GM19397 (cell line): ENCODE data around the gene ANKRD45.
"Not testable (repeated sequence)": the region's sequence is repeated elsewhere in the genome, so short reads cannot be mapped to it uniquely, and the experiment has no call there.

ENCODE experiments used
- ATAC-seq: cut with Tn5 transposase; IDR thresholded peaks from one replicate; pipeline ENCODE4 v1.9.1; 2021; ENCODE audit warnings: mild to moderate bottlenecking, moderate library complexity; ENCODE audit not compliant: unreplicated experiment

ANKRD45 gene

GRCh38 chr1:173646656-173647055 is 23.0 kb downstream of the ANKRD45 start:
- no peak for ATAC-seq

DNA sequence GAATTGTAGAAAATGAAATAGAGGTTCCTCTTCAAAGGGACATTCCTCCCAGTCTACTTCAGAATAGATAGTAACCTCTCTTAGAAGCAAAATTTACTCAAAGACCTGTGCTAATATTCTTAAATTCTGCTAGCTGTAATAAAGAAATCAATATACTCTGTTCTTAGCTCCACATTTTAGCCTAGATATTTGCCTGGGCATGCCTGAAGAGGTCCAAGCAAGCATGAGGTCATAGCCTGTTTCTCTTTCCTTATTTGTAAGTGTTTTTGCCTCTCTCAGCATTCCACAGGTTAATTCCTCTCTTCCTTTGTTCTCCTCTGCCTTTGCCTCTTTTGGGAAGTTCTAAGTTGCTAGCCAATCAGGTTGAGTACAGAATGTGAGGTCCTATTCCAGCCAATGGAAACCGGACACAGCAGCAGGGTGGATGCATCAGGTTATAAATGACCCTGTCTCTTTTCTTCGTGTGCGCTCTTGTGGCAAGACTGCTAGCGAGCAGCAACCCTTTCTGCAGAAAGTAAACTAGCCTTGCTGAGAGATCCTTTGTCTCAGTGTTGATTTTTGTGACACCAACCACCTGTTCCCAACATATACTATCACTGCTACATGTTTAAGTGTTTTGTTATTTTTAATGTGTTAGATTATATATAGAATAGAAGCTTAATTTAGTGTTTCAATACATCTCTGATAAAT is 27.1 kb downstream of the ANKRD45 start:
- not testable (repeated sequence) for ATAC-seq

DNA sequence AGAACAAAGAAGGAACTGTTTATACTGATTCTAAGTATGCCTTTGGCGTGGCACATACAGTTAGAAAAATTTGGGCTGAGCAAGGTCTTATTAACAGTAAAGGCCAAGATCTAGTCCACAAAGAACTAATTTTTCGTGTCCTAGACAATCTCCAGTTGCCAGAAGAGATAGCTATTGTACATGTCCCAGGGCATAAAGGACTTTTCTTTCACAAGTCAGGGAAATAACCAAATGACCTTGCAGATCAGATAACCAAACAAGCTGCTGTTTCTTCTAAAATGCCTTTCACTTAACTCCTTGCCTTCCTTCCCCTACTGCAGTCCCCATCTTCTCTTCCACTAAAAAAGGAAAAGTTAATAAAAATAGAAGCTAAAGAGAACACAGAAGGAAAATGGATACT is 30.5 kb downstream of the ANKRD45 start:
- ATAC-seq, result no peak

DNA sequence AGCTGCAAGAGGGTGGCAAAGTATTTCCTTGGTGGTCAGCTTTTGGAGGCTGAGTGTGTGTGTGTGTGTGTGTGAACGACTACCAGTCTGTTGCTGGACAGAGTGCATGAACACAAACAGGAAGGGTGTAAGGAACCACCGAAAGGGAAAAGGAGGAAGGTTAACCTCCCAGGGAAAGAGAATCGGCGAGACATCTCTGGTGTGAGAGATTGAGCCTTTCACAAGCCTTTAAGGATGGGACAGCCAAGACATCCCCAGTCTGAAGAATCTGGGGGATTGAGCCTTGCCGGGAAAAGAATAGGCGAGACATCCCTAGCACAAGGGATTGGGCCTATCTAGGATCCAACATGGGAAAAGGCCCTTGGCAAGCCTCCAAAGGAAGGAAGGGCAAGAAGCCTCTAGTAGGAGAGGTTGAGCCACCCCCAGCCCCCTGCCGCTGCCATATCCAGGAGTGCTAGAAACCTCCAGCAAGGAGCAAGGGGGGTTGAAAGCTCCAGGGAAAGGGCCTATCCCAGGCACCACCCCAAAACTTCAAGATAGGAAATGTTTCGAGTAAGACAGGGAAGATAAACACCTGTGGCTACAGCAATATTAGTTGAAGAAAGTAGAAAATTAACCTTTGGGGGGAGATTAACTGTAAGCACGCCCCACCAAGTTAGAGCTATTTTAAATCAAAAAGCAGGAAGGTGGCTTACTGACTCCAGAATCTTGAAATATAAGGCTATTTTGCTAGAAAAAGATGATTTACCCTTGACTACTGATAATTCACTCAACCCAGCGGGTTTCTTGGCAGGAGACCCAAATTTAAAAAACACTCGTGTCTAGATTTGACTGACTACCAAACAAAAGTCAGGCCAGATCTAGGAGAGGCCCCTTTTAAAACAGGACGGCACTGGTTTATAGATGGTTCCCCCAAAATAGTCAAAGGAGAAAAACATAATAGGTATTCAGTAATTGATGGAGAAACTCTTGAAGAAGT is 31.3 kb downstream of the ANKRD45 start:
- no peak for ATAC-seq

GRCh38 chr1:173637236-173638042 is 32.2 kb downstream of the ANKRD45 start:
- not testable (repeated sequence) for ATAC-seq

DNA sequence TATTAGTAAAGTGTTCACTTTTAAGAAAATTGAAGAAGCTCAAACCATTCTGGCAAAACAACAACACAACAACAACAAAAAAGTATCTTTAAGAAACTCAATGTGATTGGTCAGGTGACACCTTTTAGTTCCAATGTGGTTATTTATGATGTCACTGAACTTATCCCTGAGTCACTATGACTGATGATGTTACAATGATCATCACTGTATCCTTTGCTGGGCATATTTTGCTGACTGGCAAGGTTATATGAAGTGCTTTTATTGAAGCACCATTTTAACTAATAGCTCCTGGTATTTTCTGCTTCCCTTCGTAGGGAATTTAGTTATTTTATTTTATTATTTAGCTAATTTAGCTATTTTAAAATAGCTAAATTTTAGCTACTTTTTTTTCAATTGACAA is 34.5 kb downstream of the ANKRD45 start, which contains the start of gene TEX50:
Gene TEX50 (plus strand): TSS at position 223 of the 400 bp plus-strand sequence. CDS start 184 bp downstream, outside the sequence.
- ATAC-seq, result no peak

DNA sequence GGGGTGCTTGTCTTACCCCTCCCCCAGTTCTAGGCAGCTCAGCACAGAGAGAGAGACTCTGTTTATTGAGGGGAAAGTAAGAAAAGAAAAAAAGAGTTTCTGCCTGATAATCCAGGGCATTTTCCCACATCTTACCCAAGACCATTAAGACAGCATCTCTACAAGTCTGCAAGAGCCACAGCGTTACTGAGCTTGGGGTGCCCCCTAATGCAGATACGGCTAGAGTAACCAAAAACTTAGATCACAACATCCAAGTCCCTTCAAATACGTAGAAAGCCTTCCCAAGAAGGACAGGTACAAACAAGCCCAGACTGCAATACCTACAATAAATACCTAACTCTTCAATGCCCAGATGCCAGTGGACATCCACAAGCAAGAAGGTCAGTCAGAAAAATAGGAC is 40.8 kb downstream of the ANKRD45 start:
- no peak for ATAC-seq

DNA sequence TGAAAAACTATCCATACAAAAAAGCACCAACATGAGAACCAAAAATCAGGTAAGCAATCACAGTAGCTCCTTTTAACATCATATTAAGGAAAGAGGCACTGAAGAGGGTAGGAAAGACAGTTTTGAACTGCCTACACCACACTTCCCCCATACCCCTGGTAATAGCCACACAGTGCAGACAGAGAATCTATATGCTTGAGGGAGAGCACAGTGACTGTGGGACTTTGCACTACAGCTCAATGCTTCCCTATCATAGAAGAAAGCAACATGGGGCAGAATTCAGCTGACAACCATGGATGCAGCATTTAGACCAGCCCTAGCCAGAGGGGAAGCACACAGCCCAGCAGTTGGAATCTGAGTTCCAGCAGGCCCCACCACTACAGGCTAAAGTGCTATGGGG is 42.4 kb downstream of the ANKRD45 start:
- ATAC-seq, result no peak

DNA sequence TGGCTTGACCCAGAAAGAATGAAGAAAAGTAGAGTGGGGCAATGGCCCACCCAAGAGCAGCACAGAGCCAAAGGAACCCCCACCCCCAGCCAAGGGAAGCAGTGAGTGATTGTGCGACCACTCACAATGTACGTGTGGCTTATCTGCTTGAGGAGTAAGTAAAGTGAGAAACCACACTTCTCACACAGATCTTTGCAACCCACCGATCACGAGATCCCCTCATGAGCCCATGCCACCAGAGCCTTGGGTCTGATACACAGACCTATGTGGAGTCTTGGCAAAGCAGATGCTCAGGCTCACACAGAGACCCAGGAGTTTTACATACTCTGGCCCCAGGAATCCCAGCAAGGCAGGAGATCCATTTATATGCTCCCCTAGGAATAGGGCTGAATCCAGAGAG is 52.8 kb downstream of the ANKRD45 start:
- ATAC-seq, result no peak

- not testable (repeated sequence) for ATAC-seq
These were observed 56.6 kb downstream of the ANKRD45 start for GRCh38 chr1:173613086-173613485.

DNA sequence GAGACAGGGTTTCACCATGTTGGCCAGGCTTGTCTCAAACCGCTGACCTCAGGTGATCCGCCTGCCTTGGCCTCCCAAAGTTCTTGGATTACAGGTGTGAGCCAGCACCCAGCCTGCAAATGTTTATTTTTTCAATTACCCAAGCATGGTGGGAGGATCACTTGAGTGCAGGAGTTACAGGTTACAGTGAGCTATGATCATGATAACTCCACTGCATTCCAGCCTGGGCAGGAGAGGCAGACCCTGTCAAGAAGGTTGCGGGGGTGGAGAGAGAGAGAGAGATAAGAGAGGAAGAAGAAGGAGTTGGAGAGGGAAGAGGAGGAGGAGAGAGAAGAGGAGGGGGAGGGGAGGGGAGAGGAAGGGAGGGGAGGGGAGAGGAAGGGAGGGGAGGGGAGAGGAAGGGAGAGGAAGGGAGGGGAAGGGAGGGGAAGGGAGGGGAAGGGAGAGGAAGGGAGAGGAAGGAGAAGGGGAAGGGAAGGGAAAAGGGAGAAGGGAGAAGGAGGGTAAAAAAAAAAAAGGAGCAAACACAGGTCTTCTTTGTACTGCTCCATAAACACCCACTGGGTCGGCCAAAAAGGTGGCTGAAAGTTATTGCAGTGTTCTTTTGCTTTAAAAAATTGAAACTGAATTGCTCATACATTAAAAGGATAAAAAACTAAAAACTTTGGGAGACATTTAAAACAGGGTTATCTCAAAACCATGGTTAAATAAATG is 61.0 kb downstream of the ANKRD45 start:
- ATAC-seq, result no peak

- no peak for ATAC-seq
These were observed 66.5 kb downstream of the ANKRD45 start, which contains the start of gene SLC9C2 for GRCh38 chr1:173603056-173603591. Gene SLC9C2, minus strand, starts transcription at chr1:173603072. Its CDS starts 1,296 bp downstream, at chr1:173601776.

- ATAC-seq, result no peak
These were observed 68.1 kb downstream of the ANKRD45 start for GRCh38 chr1:173601588-173601987.

GRCh38 chr1:173596097-173596825 is 73.4 kb downstream of the ANKRD45 start:
- no peak for ATAC-seq

DNA sequence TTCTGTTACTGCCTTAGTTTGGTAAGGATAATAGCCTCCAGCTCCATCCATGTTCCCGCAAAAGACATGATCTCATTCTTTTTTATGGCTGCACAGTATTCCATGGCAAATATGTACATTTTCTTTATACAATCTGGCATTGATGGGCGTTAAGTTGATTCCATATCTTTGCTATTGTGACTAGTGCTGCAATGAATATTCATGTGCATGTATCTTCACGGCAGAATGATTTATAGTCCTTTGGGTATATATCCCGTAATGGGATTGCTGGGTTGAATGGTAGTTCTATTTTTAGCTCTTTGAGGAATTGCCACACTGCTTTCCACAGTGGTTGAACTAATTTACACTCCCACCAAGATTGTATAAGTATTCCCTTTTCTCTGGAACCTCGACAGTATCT is 78.5 kb downstream of the ANKRD45 start:
- not testable (repeated sequence) for ATAC-seq

DNA sequence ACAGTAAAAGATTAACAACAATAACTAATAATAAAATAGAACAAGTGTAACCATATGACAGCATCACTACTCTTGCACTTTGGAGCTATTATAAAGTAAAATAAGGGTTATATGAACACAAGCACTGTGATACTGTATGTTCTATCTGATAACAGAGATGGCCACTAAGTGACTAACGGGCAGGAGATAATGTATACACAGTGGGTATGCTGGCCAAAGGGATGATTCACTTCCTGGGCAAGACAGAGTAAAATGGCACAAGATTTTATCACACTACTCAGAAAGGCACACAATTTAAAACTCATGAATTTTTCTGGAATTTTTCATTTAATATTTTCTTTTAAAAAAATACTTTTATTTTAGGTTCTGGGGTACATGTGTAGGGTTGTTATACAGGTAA is 79.1 kb downstream of the ANKRD45 start:
- ATAC-seq, result no peak

- ATAC-seq, result no peak
These were observed 88.1 kb downstream of the ANKRD45 start for GRCh38 chr1:173581383-173582079.

GRCh38 chr1:173580658-173581057 is 89.0 kb downstream of the ANKRD45 start:
- no peak for ATAC-seq

DNA sequence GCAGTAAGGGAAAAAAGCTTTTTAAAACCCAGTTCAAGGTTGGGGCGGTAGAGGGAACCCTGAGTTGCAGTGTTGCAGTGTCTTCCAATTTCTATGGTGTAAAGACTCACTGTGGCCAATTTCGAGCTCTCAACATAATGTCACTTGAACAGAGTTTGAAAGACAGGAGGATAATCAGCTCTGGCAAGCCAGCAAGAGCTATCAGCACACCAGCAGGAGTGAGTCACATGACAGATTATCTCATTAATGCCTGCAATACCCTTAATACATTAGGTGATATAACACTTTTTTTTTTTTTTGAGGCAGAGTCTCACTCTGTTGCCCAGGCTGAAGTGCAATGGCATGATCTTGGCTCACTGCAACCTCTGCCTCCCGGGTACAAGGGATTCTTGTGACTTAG is 89.6 kb downstream of the ANKRD45 start:
- ATAC-seq, result no peak
